Measurements from ENCODE around the gene CACNG1.
"Not testable (repeated sequence)": the region's sequence is repeated elsewhere in the genome, so short reads cannot be mapped to it uniquely, and the experiment has no call there.

The CACNG1 gene

DNA sequence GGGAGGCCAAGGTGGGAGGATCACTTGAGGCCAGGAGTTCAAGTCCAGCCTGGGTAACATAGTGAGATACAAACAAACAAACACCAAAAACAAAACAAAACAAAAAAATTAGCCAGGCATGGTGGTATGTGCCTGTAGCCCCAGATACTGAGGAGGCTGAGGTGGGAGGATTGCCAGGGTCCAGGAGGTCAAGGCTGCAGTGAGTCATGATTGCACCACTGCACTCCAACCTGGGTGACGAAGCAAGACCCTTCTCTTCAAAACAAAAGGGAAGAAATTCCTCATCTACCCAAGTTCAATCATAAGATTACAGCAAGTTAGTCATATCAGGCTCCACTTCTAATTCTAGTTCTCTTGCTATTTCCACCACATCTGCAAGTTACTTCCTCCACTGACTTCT, 50.9 kb downstream of the CACNG1 start:
- not testable (repeated sequence) for H3K27me3 ChIP-seq (ENCODE audit: control insufficient read depth, insufficient read depth, low read length, poor library complexity, severe bottlenecking); H3K27ac ChIP-seq (ENCODE audit: insufficient read depth, low read depth, low read length, poor library complexity, severe bottlenecking); H3K4me1 ChIP-seq (ENCODE audit: control insufficient read depth, insufficient read depth, low read length); H3K36me3 ChIP-seq (ENCODE audit: control insufficient read depth, insufficient read depth, low read length); H3K4me3 ChIP-seq (ENCODE audit: insufficient read depth, low read depth, low read length); H3K9me3 ChIP-seq (ENCODE audit: control insufficient read depth, low read length)
- 46 to 51% methylated on average over 1 of the region's 1 CpG for WGBS, 2 experiments

GRCh38 chr17:67095803-67096202, 51.4 kb downstream of the CACNG1 start:
- H3K4me1 ChIP-seq (ENCODE audit: control insufficient read depth, insufficient read depth, low read length): no peaks in the 10 kb centered on the region
- WGBS, 2 experiments: no CpG with 5 or more reads among the region's 1 CpG
- no peak overlapping the region for H3K4me3 ChIP-seq (ENCODE audit: insufficient read depth, low read depth, low read length)
- H3K27me3 ChIP-seq (ENCODE audit: control insufficient read depth, insufficient read depth, low read length, poor library complexity, severe bottlenecking): no peaks in the 10 kb centered on the region
- no peak overlapping the region for H3K27ac ChIP-seq (ENCODE audit: insufficient read depth, low read depth, low read length, poor library complexity, severe bottlenecking)
- no peaks in the 10 kb centered on the region for H3K36me3 ChIP-seq (ENCODE audit: control insufficient read depth, insufficient read depth, low read length)
- no peaks in the 10 kb centered on the region for H3K9me3 ChIP-seq (ENCODE audit: control insufficient read depth, low read length)

DNA sequence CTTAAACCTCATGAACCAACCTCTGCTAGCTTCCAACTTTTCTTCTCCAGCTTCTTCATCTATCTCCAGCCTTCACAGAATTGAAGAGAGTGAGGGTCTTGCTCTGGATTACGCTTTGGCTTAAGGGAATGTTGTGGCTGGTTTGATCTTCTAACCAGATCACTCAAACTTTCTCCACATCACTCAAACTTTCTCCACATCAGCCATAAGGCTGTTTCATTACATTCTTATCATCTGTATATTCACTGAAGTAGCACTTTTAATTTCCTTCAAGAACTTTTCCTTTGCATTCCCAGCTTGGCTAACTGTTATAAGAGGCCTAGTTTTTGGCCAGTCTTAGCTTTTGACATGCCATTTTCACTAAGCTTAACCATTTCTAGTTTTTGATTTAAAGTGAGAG, 52.3 kb downstream of the CACNG1 start:
- 100% methylated on average over 1 of the region's 1 CpG for WGBS, 2 experiments
- Histone ChIP-seq H3K27ac (ENCODE audit: insufficient read depth, low read depth, low read length, poor library complexity, severe bottlenecking) (no peak overlapping the region), H3K4me3 (ENCODE audit: insufficient read depth, low read depth, low read length) (no peak overlapping the region), H3K9me3 (ENCODE audit: control insufficient read depth, low read length) (no peaks in the 10 kb centered on the region), H3K27me3 (ENCODE audit: control insufficient read depth, insufficient read depth, low read length, poor library complexity, severe bottlenecking) (no peaks in the 10 kb centered on the region), H3K36me3 (ENCODE audit: control insufficient read depth, insufficient read depth, low read length) (no peaks in the 10 kb centered on the region), H3K4me1 (ENCODE audit: control insufficient read depth, insufficient read depth, low read length) (no peaks in the 10 kb centered on the region)

DNA sequence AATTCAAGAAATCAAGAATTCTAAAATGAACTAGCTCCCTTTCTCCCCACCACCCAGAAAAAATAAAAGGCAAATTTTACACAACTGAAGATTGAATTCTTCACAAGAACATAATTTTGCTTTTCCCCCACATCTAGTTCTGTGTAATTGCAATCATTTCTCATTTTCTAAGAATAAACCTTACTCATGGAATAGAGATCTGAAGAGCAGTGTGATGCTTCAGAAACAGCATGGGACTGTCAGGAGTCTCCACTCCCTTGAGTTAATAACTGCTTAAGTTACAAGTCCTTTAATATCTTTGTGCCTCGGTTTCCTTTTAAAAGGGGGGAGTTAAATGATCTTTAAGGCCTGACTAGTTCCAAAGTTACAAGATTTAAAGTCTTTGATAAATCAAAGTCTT, 53.7 kb downstream of the CACNG1 start:
- Histone ChIP-seq H3K4me3 (ENCODE audit: insufficient read depth, low read depth, low read length) (no peak overlapping the region), H3K36me3 (ENCODE audit: control insufficient read depth, insufficient read depth, low read length) (no peaks in the 10 kb centered on the region), H3K27me3 (ENCODE audit: control insufficient read depth, insufficient read depth, low read length, poor library complexity, severe bottlenecking) (no peaks in the 10 kb centered on the region), H3K27ac (ENCODE audit: insufficient read depth, low read depth, low read length, poor library complexity, severe bottlenecking) (no peak overlapping the region), H3K4me1 (ENCODE audit: control insufficient read depth, insufficient read depth, low read length) (no peaks in the 10 kb centered on the region), H3K9me3 (ENCODE audit: control insufficient read depth, low read length) (no peaks in the 10 kb centered on the region)
- 100% methylated on average over 1 of the region's 1 CpG; no CpG with 5 or more reads in 1 of the 2 experiments for WGBS, 2 experiments

DNA sequence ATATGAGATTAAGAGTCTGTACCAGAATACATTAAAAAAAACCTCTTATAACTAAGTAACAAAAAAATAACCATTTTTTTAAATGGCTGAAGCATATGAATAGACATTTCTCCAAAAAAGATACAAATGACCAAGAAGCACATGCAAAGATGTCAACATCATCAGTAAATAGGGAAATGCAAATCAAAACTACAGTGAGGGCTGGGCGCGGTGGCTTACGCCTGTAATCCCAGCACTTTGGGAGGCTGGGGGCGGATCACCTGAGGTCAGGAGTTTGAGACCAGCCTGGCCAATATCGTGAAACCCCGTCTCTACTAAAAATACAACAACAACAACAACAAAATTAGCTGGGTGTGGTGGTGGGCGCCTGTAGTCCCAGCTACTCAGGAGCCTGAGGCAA, 60.3 kb downstream of the CACNG1 start:
- peaks cover 28% of the 10 kb centered on the region for H3K36me3 ChIP-seq (ENCODE audit: control insufficient read depth, insufficient read depth, low read length)
- H3K27me3 ChIP-seq (ENCODE audit: control insufficient read depth, insufficient read depth, low read length, poor library complexity, severe bottlenecking); H3K9me3 ChIP-seq (ENCODE audit: control insufficient read depth, low read length); H3K4me3 ChIP-seq (ENCODE audit: insufficient read depth, low read depth, low read length); H3K4me1 ChIP-seq (ENCODE audit: control insufficient read depth, insufficient read depth, low read length); H3K27ac ChIP-seq (ENCODE audit: insufficient read depth, low read depth, low read length, poor library complexity, severe bottlenecking): not testable (repeated sequence)
- WGBS, 2 experiments: 91 to 92% methylated on average over 7 of the region's 7 CpGs

GRCh38 chr17:67105213-67105612, 60.9 kb downstream of the CACNG1 start:
- Histone ChIP-seq H3K27me3 (ENCODE audit: control insufficient read depth, insufficient read depth, low read length, poor library complexity, severe bottlenecking) (no peaks in the 10 kb centered on the region), H3K27ac (ENCODE audit: insufficient read depth, low read depth, low read length, poor library complexity, severe bottlenecking) (no peak overlapping the region), H3K9me3 (ENCODE audit: control insufficient read depth, low read length) (no peaks in the 10 kb centered on the region), H3K36me3 (ENCODE audit: control insufficient read depth, insufficient read depth, low read length) (peaks cover 28% of the 10 kb centered on the region), H3K4me3 (ENCODE audit: insufficient read depth, low read depth, low read length) (no peak overlapping the region), H3K4me1 (ENCODE audit: control insufficient read depth, insufficient read depth, low read length) (no peaks in the 10 kb centered on the region)

Data from ectodermal cell (in vitro differentiated cells).